Non-pigmented ciliary epithelial cell (primary cell): ENCODE measurements around the gene PAK2.
"Not testable (repeated sequence)": the region's sequence is repeated elsewhere in the genome, so short reads cannot be mapped to it uniquely, and the experiment has no call there.

ENCODE experiments used
- DNase-seq: peaks from one replicate; pipeline ENCODE4 v3.0.0-alpha.2; 2010; ENCODE audit warnings: low read depth

Gene PAK2

GRCh38 chr3:196739671-196740480 is at the start of gene PAK2:
Gene PAK2, plus strand, starts transcription at chr3:196739857. Its CDS starts 42,790 bp downstream, at chr3:196782647.
- DNase-seq = no peak

- DNase-seq = no peak
These were observed 49.6 kb upstream of the PAK2 start for GRCh38 chr3:196689941-196690660.

- no peak for DNase-seq
These were observed 48.3 kb upstream of the PAK2 start for GRCh38 chr3:196691386-196691785.

- no peak for DNase-seq
These were observed 45.4 kb upstream of the PAK2 start for GRCh38 chr3:196694202-196694638.

- no peak for DNase-seq
These were observed 44.5 kb upstream of the PAK2 start for GRCh38 chr3:196694941-196695848.

GRCh38 chr3:196695849-196696226 is 43.8 kb upstream of the PAK2 start:
- no peak for DNase-seq

GRCh38 chr3:196697270-196697669 is 42.4 kb upstream of the PAK2 start:
- DNase-seq = no peak

GRCh38 chr3:196699749-196700148 is 39.9 kb upstream of the PAK2 start:
- no peak for DNase-seq

- DNase-seq = no peak
These were observed 38.9 kb upstream of the PAK2 start for GRCh38 chr3:196700801-196701200.

GRCh38 chr3:196706327-196706726 is 33.3 kb upstream of the PAK2 start:
- no peak for DNase-seq

GRCh38 chr3:196706731-196707130 is 32.9 kb upstream of the PAK2 start:
- no peak for DNase-seq

- no peak for DNase-seq
These were observed 32.1 kb upstream of the PAK2 start for GRCh38 chr3:196707566-196707965.

- DNase-seq = no peak
These were observed 31.2 kb upstream of the PAK2 start for GRCh38 chr3:196708467-196708866.

GRCh38 chr3:196711838-196712513 is 27.7 kb upstream of the PAK2 start, which contains the start of the genes CEP19 and PIGX:
Gene CEP19, minus strand, starts transcription at chr3:196712250. Its CDS starts 3,593 bp downstream, at chr3:196708657.
Gene PIGX, plus strand, starts transcription at chr3:196712377.
- no peak for DNase-seq

- DNase-seq = no peak
These were observed 26.9 kb upstream of the PAK2 start for GRCh38 chr3:196712514-196713413.

- not testable (repeated sequence) for DNase-seq
These were observed 22.5 kb upstream of the PAK2 start for GRCh38 chr3:196717162-196717561.

- no peak for DNase-seq
These were observed 18.6 kb upstream of the PAK2 start for GRCh38 chr3:196721097-196721496.

GRCh38 chr3:196726788-196727675 is 12.6 kb upstream of the PAK2 start:
- DNase-seq = no peak

GRCh38 chr3:196735751-196736150 is 3.9 kb upstream of the PAK2 start:
- no peak for DNase-seq
